Measurements from ENCODE around the gene AHDC1. TPM values are rescaled to one million over a fixed set of nuclear protein-coding genes. Genes with fewer than 3 reads are reported as not detected.

AHDC1 gene
- total RNA-seq, 4 donors from 2014 or later, result 14.7 to 54.3 (median 35.4) TPM

- no peak for DNase-seq (ENCODE audit: extremely low spot score)
- no peaks in the 10 kb centered on the region for H3K36me3 ChIP-seq
- TF ChIP-seq POLR2AphosphoS5 (IDR thresholded peaks at IDR 0.05) (peak in 1 of 2 donors; percentile 15), CTCF (IDR thresholded peaks at IDR 0.05) (no peak), POLR2A (IDR thresholded peaks at IDR 0.05; ENCODE audit: low read depth) (no peak), EP300 (IDR thresholded peaks at IDR 0.05) (no peak)
- no peak overlapping the region for H3K4me3 ChIP-seq
- peaks cover 50 to 69% (median 66%) of the 10 kb centered on the region in 4 donors for H3K4me1 ChIP-seq
- no peaks in the 10 kb centered on the region for H3K27me3 ChIP-seq
- H3K9me3 ChIP-seq, result no peaks in the 10 kb centered on the region
- WGBS, result 81% methylated on average over 2 of the region's 2 CpGs
- intact Hi-C loops (cut with DNase I), result no loop called here
- H3K27ac ChIP-seq (replicated peaks in 1 of 4), result peak overlapping the region; percentile 1 to 38 (median 20)
Observed at GRCh38 chr1:27517301-27517700, 86.6 kb downstream of the AHDC1 start.

- Histone ChIP-seq H3K4me1 (peaks cover 33 to 52% (median 49%) of the 10 kb centered on the region in 4 donors), H3K36me3 (no peaks in the 10 kb centered on the region), H3K9me3 (no peaks in the 10 kb centered on the region), H3K4me3 (no peak overlapping the region), H3K27ac (replicated peaks in 1 of 4) (no peak overlapping the region), H3K27me3 (no peaks in the 10 kb centered on the region)
- intact Hi-C loops (cut with DNase I), result no loop called here
- DNase-seq (ENCODE audit: extremely low spot score), result no peak
- WGBS, result 96% methylated on average over 3 of the region's 3 CpGs
- TF ChIP-seq POLR2AphosphoS5 (IDR thresholded peaks at IDR 0.05) (no peak), POLR2A (IDR thresholded peaks at IDR 0.05; ENCODE audit: low read depth) (no peak), EP300 (IDR thresholded peaks at IDR 0.05) (no peak), CTCF (IDR thresholded peaks at IDR 0.05) (no peak)
Observed at GRCh38 chr1:27515626-27516025, 88.3 kb downstream of the AHDC1 start.

- H3K27ac ChIP-seq (replicated peaks in 1 of 4), result peak overlapping the region; percentile 26 to 40 (median 34)
- DNase-seq (ENCODE audit: extremely low spot score), result no peak
- 73% methylated on average over 3 of the region's 7 CpGs for WGBS
- no peaks in the 10 kb centered on the region for H3K27me3 ChIP-seq
- TF ChIP-seq POLR2A (IDR thresholded peaks at IDR 0.05; ENCODE audit: low read depth), result no peak
- no peak for TF ChIP-seq EP300 (IDR thresholded peaks at IDR 0.05)
- TF ChIP-seq CTCF (IDR thresholded peaks at IDR 0.05), result no peak
- TF ChIP-seq POLR2AphosphoS5 (IDR thresholded peaks at IDR 0.05), result no peak
- peaks cover 25 to 36% (median 33%) of the 10 kb centered on the region in 4 donors for H3K4me1 ChIP-seq
- intact Hi-C loops (cut with DNase I), result no loop called here
- no peak overlapping the region for H3K4me3 ChIP-seq
- H3K36me3 ChIP-seq, result no peaks in the 10 kb centered on the region
- no peaks in the 10 kb centered on the region for H3K9me3 ChIP-seq
Observed at GRCh38 chr1:27513958-27514357, 90.0 kb downstream of the AHDC1 start.

GRCh38 chr1:27513528-27513927 is 90.4 kb downstream of the AHDC1 start:
- TF ChIP-seq CTCF (IDR thresholded peaks at IDR 0.05) (no peak), POLR2AphosphoS5 (IDR thresholded peaks at IDR 0.05) (no peak), EP300 (IDR thresholded peaks at IDR 0.05) (no peak), POLR2A (IDR thresholded peaks at IDR 0.05; ENCODE audit: low read depth) (no peak)
- Histone ChIP-seq H3K4me3 (no peak overlapping the region), H3K36me3 (no peaks in the 10 kb centered on the region), H3K27me3 (no peaks in the 10 kb centered on the region), H3K4me1 (peaks cover 22 to 36% (median 33%) of the 10 kb centered on the region in 4 donors), H3K27ac (replicated peaks in 1 of 4) (peak overlapping the region; percentile 26 to 40 (median 34)), H3K9me3 (no peaks in the 10 kb centered on the region)
- 43% methylated on average over 5 of the region's 5 CpGs for WGBS
- no peak for DNase-seq (ENCODE audit: extremely low spot score)
- intact Hi-C loops (cut with DNase I), result no loop called here

Data from esophagus muscularis mucosa (tissue), 4 donors.